Measurements from ENCODE around the gene EXTL1. TPM values are rescaled to one million over a fixed set of nuclear protein-coding genes. Genes with fewer than 3 reads are reported as not detected.

Gene EXTL1
- total and polyA plus RNA-seq, 2 of the 4 experiments (the other 2 are of a cell fraction), result 0.90 to 5.2 TPM

DNA sequence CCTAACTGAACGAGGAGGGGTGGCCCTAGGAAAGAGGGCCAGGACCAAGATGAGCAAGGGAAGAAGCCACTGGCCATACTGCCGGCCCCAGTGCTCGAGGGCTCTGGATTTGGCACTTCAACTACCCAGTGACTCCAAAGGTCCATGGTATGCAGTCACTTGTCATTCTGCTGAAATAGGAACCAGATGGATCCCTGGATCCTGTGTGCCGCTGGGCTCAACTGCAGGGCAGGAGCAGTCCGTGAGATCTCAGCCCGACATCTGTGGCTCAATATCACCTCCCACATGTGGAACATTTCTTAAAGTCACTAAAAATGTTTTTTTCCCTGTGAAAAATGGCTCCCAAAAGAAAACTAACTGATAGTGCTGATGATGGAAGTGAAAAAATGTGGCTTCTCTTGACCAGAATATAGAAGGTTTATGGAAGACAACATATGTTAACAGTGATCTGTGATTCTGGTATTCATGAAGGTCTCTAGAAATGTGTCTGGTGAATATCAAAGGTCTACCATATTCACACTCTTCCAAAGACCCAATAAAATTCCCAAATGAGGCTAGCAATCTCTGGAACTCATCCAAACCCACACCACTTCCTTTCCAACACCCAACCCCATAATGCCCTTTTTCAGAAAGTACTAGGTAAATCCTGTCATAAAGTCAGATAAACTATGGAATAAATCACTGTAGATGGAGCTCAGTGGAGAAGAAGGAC, 47.8 kb upstream of the EXTL1 start:
- CTCF ChIA-PET, result no interaction called here
- no TSS peak for BruUV-seq (replicated peaks)
- Histone ChIP-seq H3K9me1 (ENCODE audit: insufficient read depth, low read length) (0 out of 2 replicates have a peak, but pooled peaks cover 5% of the 10 kb centered on the region), H3K27me3 (ENCODE audit: control insufficient read depth, insufficient read depth, low read length) (no peaks in the 10 kb centered on the region), H3K79me1 (ENCODE audit: low read depth in 1 of 2, low read length in 2 of 2) (no peaks in the 10 kb centered on the region), H3K4me3 (ENCODE audit: insufficient read depth, low read depth, low read length) (no peak overlapping the region), H2BK5ac (ENCODE audit: low read depth, low read length, poor library complexity, severe bottlenecking) (no peak overlapping the region), H3K4me1 (ENCODE audit: control insufficient read depth, insufficient read depth, low read length) (no peaks in the 10 kb centered on the region), H2BK120ac (ENCODE audit: low read depth, low read length) (no peak overlapping the region), H3K23ac (ENCODE audit: low read depth, low read length) (no peak overlapping the region), H2AK5ac (ENCODE audit: low read depth, low read length) (no peak overlapping the region), H2AFZ (replicated peaks; ENCODE audit: low read length, poor library complexity) (no peak overlapping the region), H3K9ac (ENCODE audit: low read depth, low read length) (no peak overlapping the region), H3K4ac (ENCODE audit: low read depth, low read length) (no peak overlapping the region), H3K18ac (ENCODE audit: low read depth, low read length) (no peak overlapping the region), H3K14ac (replicated peaks; ENCODE audit: low read depth, low read length) (no peak overlapping the region), H3K56ac (ENCODE audit: extremely low read depth, insufficient read depth, low read length) (no peak overlapping the region), H4K5ac (ENCODE audit: low read depth, low read length) (no peak overlapping the region), H2AK9ac (replicated peaks; ENCODE audit: low read depth, low read length, poor library complexity) (no peak overlapping the region), H2BK20ac (ENCODE audit: low read depth, low read length) (no peak overlapping the region), H3K36me3 (ENCODE audit: control insufficient read depth, insufficient read depth, low read length) (peaks cover 30% of the 10 kb centered on the region), H3K27ac (ENCODE audit: insufficient read depth, low read length) (no peak overlapping the region), H4K91ac (ENCODE audit: insufficient read depth, low read depth, low read length) (no peak overlapping the region), H2BK15ac (ENCODE audit: low read depth, low read length) (no peak overlapping the region), H3K4me2 (ENCODE audit: low read depth, low read length) (no peak overlapping the region), H3K9me3 (ENCODE audit: control insufficient read depth, insufficient read depth, low read length) (no peaks in the 10 kb centered on the region), H4K20me1 (ENCODE audit: insufficient read depth, low read length) (no peaks in the 10 kb centered on the region), H4K8ac (ENCODE audit: low read depth in 2 of 2, low read length in 2 of 2) (no peak overlapping the region)
- dilution Hi-C loops (cut with HindIII; ENCODE audit: low sequenced_read_pairs, unreplicated experiment) (no loop called here), in situ Hi-C loops (cut with MboI; ENCODE audit: low sequenced_read_pairs) (no loop called here), intact Hi-C loops (cut with micrococcal nuclease) (no loop called here)
- TF ChIP-seq MAZ (IDR thresholded peaks at IDR 0.05; ENCODE audit: borderline replicate concordance, low read depth, low read length) (no peak), MAFK (IDR thresholded peaks at IDR 0.05; ENCODE audit: low read depth, low read length) (no peak), CEBPB (IDR thresholded peaks at IDR 0.05; ENCODE audit: low read depth, low read length) (no peak), BHLHE40 (IDR thresholded peaks at IDR 0.05; ENCODE audit: low read depth, low read length) (no peak), RAD21 (IDR thresholded peaks at IDR 0.05; ENCODE audit: low read length) (no peak), CHD1 (IDR thresholded peaks at IDR 0.05; ENCODE audit: low read depth, low read length) (no peak), NFE2L2 (IDR thresholded peaks at IDR 0.05; ENCODE audit: low read depth, low read length) (no peak), RFX5 (IDR thresholded peaks at IDR 0.05; ENCODE audit: low read depth, low read length) (no peak), RCOR1 (IDR thresholded peaks at IDR 0.05; ENCODE audit: insufficient replicate concordance, low read length) (no peak), MXI1 (IDR thresholded peaks at IDR 0.05; ENCODE audit: borderline replicate concordance, low read depth, low read length) (no peak), FOS (IDR thresholded peaks at IDR 0.05; ENCODE audit: low read depth, low read length) (no peak), SMC3 (IDR thresholded peaks at IDR 0.05; ENCODE audit: low read depth, low read length) (no peak), POLR2A (IDR thresholded peaks at IDR 0.05; ENCODE audit: low read depth, low read length) (no peak)
- TF ChIP-seq, protein P1, sequence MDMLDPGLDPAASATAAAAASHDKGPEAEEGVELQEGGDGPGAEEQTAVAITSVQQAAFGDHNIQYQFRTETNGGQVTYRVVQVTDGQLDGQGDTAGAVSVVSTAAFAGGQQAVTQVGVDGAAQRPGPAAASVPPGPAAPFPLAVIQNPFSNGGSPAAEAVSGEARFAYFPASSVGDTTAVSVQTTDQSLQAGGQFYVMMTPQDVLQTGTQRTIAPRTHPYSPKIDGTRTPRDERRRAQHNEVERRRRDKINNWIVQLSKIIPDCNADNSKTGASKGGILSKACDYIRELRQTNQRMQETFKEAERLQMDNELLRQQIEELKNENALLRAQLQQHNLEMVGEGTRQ (IDR thresholded peaks at IDR 0.05; ENCODE audit: low read depth, low read length), result no peak
- TF ChIP-seq, protein P2, sequence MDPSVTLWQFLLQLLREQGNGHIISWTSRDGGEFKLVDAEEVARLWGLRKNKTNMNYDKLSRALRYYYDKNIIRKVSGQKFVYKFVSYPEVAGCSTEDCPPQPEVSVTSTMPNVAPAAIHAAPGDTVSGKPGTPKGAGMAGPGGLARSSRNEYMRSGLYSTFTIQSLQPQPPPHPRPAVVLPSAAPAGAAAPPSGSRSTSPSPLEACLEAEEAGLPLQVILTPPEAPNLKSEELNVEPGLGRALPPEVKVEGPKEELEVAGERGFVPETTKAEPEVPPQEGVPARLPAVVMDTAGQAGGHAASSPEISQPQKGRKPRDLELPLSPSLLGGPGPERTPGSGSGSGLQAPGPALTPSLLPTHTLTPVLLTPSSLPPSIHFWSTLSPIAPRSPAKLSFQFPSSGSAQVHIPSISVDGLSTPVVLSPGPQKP (IDR thresholded peaks at IDR 0.05; ENCODE audit: borderline replicate concordance, low read depth, low read length), result no peak
- TF ChIP-seq, protein P3, sequence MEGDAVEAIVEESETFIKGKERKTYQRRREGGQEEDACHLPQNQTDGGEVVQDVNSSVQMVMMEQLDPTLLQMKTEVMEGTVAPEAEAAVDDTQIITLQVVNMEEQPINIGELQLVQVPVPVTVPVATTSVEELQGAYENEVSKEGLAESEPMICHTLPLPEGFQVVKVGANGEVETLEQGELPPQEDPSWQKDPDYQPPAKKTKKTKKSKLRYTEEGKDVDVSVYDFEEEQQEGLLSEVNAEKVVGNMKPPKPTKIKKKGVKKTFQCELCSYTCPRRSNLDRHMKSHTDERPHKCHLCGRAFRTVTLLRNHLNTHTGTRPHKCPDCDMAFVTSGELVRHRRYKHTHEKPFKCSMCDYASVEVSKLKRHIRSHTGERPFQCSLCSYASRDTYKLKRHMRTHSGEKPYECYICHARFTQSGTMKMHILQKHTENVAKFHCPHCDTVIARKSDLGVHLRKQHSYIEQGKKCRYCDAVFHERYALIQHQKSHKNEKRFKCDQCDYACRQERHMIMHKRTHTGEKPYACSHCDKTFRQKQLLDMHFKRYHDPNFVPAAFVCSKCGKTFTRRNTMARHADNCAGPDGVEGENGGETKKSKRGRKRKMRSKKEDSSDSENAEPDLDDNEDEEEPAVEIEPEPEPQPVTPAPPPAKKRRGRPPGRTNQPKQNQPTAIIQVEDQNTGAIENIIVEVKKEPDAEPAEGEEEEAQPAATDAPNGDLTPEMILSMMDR (conservative IDR thresholded peaks at IDR 0.05; ENCODE audit: low read depth, low read length), result no peak
- ATAC-seq (ENCODE audit: low read depth), result no peak
- WGBS, 2 experiments (ENCODE audit: extremely low coverage in 2 of 2, insufficient read length in 1 of 2), result 100% methylated on average over 2 of the region's 6 CpGs; no CpG with 5 or more reads in 1 of the 2 experiments
- DNase-seq, result no peak
- POLR2A ChIA-PET (ENCODE audit: unreplicated experiment), result no interaction called here

Data from IMR-90 (cell line).